ENCODE results near the gene COX6B2.

The COX6B2 gene

DNA sequence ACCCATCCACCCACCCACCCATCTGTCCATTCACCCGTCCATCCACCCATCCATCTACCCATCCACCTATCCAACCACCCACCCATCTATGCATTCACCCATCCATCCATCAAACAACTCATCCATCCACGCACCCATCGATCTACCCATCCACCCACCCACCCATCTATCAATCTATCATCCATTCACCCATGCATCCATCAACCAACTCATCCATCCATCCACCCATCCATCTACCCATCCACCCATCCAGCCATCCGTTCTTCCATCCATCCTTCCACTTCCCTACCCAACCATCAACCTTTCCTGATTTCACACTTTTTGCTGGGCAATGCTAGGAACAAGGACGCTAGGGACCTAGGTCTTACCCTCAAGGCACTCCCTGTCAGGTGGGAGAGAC lies 27.5 kb upstream of the COX6B2 start:
- H3K36me3 ChIP-seq (ENCODE audit: control insufficient read depth in 2 of 2, insufficient read depth in 2 of 2, low read length in 2 of 2): peaks cover 0 to 2% of the 10 kb centered on the region in 2 donors
- H3K9me3 ChIP-seq (ENCODE audit: control insufficient read depth in 2 of 2, low read length in 2 of 2): no peaks in the 10 kb centered on the region
- H3K9ac ChIP-seq (ENCODE audit: low read length in 2 of 2): no peak overlapping the region
- H3K27me3 ChIP-seq (ENCODE audit: control insufficient read depth in 1 of 2, insufficient read depth in 2 of 2, low read length in 2 of 2): peaks cover 4 to 5% of the 10 kb centered on the region in 2 donors
- no peak overlapping the region for H3K4me3 ChIP-seq (ENCODE audit: low read length in 2 of 2)
- H3K27ac ChIP-seq (ENCODE audit: low read length): no peak overlapping the region
- peaks cover 32% of the 10 kb centered on the region for H3K4me1 ChIP-seq (ENCODE audit: control insufficient read depth, insufficient read depth, low read length)

DNA sequence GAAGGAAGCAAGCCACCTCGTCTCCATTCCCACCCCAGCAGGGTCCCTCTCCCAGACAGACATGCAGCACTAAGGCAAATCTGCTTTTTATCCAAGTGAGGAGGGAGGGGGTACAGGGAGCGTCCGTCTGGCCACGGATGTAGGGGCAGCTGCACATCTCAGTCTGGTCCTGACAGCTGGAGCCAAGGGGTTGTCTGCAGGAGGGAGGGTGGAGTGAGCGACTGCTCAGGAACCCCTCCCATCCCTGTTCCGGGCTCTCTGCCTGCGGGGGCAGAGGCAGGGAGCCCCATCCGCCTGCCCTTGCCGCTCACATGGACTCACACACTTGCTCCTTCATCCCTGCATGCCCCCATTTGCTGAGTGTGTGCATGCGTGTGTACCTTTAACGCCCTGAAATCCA lies 24.7 kb upstream of the COX6B2 start:
- Histone ChIP-seq H3K27me3 (ENCODE audit: control insufficient read depth in 1 of 2, insufficient read depth in 2 of 2, low read length in 2 of 2) (peaks cover 17 to 29% of the 10 kb centered on the region in 2 donors), H3K4me3 (ENCODE audit: low read length in 2 of 2) (no peak overlapping the region), H3K27ac (ENCODE audit: low read length) (no peak overlapping the region), H3K4me1 (ENCODE audit: control insufficient read depth, insufficient read depth, low read length) (peaks cover 13% of the 10 kb centered on the region), H3K36me3 (ENCODE audit: control insufficient read depth in 2 of 2, insufficient read depth in 2 of 2, low read length in 2 of 2) (no peaks in the 10 kb centered on the region), H3K9ac (ENCODE audit: low read length in 2 of 2) (no peak overlapping the region), H3K9me3 (ENCODE audit: control insufficient read depth in 2 of 2, low read length in 2 of 2) (no peaks in the 10 kb centered on the region)

DNA sequence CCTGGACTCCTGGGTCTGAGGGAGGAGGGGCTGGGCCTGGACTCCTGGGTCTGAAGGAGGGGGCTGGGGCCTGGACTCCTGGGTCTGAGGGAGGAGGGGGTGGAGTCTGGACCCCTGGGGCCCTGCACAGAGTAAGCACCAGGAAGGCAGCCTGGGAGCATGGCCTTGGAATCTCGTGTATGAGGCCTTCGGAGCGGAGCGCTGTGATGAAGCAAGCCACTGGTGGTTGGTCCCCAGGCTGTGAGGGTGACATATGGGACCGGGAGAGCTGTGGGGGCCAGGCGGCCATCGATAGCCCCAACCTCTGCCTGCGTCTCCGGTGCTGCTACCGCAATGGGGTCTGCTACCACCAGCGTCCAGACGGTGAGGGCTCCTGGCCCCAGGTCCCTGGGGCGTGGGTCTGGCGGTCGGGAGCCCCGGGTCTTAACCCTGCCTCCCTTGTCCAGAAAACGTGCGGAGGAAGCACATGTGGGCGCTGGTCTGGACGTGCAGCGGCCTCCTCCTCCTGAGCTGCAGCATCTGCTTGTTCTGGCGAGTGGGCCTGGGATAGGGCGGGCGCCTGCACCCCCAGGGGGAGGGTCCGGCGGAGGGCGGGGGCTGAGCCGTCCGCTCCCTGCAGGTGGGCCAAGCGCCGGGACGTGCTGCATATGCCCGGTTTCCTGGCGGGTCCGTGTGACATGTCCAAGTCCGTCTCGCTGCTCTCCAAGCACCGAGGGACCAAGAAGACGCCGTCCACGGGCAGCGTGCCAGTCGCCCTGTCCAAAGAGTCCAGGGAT lies 23.0 kb upstream of the COX6B2 start:
- Histone ChIP-seq H3K4me3 (ENCODE audit: low read length in 2 of 2) (no peak overlapping the region), H3K9me3 (ENCODE audit: control insufficient read depth in 2 of 2, low read length in 2 of 2) (no peaks in the 10 kb centered on the region), H3K4me1 (ENCODE audit: control insufficient read depth, insufficient read depth, low read length) (no peaks in the 10 kb centered on the region), H3K9ac (ENCODE audit: low read length in 2 of 2) (no peak overlapping the region), H3K27ac (ENCODE audit: low read length) (no peak overlapping the region), H3K27me3 (ENCODE audit: control insufficient read depth in 1 of 2, insufficient read depth in 2 of 2, low read length in 2 of 2) (peaks cover 23 to 40% of the 10 kb centered on the region in 2 donors), H3K36me3 (ENCODE audit: control insufficient read depth in 2 of 2, insufficient read depth in 2 of 2, low read length in 2 of 2) (no peaks in the 10 kb centered on the region)

DNA sequence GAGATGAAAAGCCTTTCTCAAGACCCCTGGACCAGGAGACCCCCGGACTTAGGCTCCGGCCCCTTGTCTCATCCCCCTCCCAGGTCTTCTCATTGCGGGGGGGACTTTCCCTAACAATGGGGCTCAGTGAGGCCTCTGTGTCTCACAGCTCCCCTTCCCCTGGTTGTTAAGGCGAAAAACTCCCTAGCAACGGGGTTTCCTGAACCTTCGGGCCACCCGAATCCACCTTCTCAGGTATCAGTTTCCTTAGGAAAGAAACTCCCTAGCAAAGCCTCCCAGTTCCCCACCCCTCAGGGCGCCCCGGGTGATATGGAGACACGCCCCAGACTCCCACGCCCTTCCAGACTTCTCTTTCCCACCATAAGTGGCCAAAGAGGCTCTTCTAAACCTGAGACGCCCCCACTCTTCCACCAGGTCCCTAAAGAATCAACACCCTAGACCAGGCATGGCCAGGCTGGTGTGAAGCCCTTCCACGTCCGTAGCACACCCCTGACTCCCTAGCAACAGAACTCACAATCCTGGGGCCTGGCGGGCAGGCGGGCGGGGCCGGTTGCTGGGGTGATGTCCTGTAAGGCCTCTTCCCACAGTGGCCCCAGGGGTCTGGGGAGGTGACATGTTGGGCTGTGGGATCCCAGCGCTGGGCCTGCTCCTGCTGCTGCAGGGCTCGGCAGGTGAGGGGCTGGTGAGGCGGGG lies 21.9 kb upstream of the COX6B2 start, which contains the start of gene TMEM190:
Gene TMEM190, plus strand, starts transcription at position 586 of the 693 bp plus-strand sequence. Its CDS starts 28 bp downstream, at position 614.
- H3K27ac ChIP-seq (ENCODE audit: low read length): no peak within 1 kb of the TSS
- no peaks in the 10 kb centered on the region for H3K4me1 ChIP-seq (ENCODE audit: control insufficient read depth, insufficient read depth, low read length)
- H3K9ac ChIP-seq (ENCODE audit: low read length in 2 of 2): no peak within 1 kb of the TSS
- no peaks in the 10 kb centered on the region for H3K9me3 ChIP-seq (ENCODE audit: control insufficient read depth in 2 of 2, low read length in 2 of 2)
- no peak within 1 kb of the TSS for H3K4me3 ChIP-seq (ENCODE audit: low read length in 2 of 2)
- H3K36me3 ChIP-seq (ENCODE audit: control insufficient read depth in 2 of 2, insufficient read depth in 2 of 2, low read length in 2 of 2): no peaks in the 10 kb centered on the region
- peaks cover 32 to 49% of the 10 kb centered on the region in 2 donors for H3K27me3 ChIP-seq (ENCODE audit: control insufficient read depth in 1 of 2, insufficient read depth in 2 of 2, low read length in 2 of 2)

DNA sequence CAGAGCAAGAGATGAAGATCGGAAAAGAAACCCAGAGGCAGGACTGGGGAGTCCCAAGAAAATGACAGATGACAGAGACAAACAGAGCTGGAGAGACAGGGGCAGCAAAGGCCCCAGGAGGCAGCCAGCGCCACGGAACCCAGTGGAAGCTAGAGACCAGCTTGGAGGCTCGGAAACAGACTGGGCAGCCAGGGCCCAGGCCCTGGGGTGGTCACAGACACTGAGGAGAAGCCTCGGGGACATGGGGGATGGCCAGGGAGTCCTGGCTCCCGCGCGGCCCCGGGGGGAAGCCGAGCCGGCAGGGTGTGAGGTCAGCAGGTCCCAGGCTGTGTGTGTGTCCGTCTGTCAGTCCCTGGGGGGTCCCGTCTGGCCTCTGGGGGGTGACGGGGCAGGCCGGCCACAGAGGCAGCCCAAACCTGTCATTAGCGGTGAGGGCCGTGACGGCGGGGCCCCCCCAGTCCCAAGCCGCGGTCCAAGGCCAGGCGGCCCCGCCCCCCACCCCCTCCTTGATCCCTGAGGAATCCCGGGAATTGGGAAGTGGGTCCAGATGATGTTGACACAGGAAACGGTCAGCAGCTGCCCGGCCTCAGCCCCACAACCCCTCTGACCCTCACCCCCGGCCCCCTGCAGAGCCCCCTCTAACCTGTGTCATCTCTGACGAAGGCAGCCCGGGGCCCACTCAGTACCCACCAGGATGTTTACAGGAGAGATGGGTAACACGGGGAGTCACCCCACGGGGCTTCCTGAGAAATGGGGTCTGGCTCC lies 19.7 kb upstream of the COX6B2 start:
- no peak overlapping the region for H3K4me3 ChIP-seq (ENCODE audit: low read length in 2 of 2)
- H3K9ac ChIP-seq (ENCODE audit: low read length in 2 of 2): no peak overlapping the region
- H3K27ac ChIP-seq (ENCODE audit: low read length): no peak overlapping the region
- no peaks in the 10 kb centered on the region for H3K9me3 ChIP-seq (ENCODE audit: control insufficient read depth in 2 of 2, low read length in 2 of 2)
- no peaks in the 10 kb centered on the region for H3K36me3 ChIP-seq (ENCODE audit: control insufficient read depth in 2 of 2, insufficient read depth in 2 of 2, low read length in 2 of 2)
- peaks cover 43 to 64% of the 10 kb centered on the region in 2 donors for H3K27me3 ChIP-seq (ENCODE audit: control insufficient read depth in 1 of 2, insufficient read depth in 2 of 2, low read length in 2 of 2)
- H3K4me1 ChIP-seq (ENCODE audit: control insufficient read depth, insufficient read depth, low read length): peaks cover 5% of the 10 kb centered on the region

DNA sequence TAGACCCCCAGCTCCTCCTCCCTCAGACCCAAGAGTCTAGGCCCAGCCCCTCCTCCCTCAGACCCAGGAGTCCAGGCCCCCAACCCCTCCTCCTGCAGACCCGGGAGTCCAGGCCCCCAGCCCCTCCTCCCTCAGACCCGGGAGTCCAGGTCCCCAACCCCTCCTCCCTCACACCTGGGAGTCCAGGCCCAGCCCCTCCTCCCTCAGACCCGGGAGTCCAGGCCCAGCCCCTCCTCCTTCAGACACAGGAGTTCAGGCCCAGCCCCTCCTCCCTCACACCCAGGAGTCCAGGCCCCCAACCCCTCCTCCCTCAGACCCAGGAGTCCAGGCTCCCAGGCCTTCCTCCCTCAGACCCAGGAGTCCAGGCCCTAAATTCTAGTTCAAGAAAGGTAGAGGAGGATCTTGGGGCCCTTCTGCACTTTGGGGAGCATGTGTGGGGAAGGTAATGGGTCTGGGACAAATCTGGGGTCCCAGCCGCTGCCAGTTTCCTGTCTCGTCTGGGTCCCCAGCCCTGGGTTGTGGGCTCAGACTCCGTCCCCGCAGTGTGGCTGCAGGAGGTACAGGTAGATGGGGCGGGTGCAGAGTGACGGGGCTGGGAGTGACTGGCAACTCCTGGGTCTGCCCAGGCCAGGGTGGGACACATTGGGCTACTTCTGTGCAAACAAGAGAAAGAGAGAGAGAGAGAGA lies 18.9 kb upstream of the COX6B2 start:
- Histone ChIP-seq H3K4me1 (ENCODE audit: control insufficient read depth, insufficient read depth, low read length) (peaks cover 8% of the 10 kb centered on the region), H3K9me3 (ENCODE audit: control insufficient read depth in 2 of 2, low read length in 2 of 2) (no peaks in the 10 kb centered on the region), H3K4me3 (ENCODE audit: low read length in 2 of 2) (no peak overlapping the region), H3K27ac (ENCODE audit: low read length) (no peak overlapping the region), H3K27me3 (ENCODE audit: control insufficient read depth in 1 of 2, insufficient read depth in 2 of 2, low read length in 2 of 2) (peaks cover 49 to 71% of the 10 kb centered on the region in 2 donors), H3K9ac (ENCODE audit: low read length in 2 of 2) (no peak overlapping the region), H3K36me3 (ENCODE audit: control insufficient read depth in 2 of 2, insufficient read depth in 2 of 2, low read length in 2 of 2) (no peaks in the 10 kb centered on the region)

DNA sequence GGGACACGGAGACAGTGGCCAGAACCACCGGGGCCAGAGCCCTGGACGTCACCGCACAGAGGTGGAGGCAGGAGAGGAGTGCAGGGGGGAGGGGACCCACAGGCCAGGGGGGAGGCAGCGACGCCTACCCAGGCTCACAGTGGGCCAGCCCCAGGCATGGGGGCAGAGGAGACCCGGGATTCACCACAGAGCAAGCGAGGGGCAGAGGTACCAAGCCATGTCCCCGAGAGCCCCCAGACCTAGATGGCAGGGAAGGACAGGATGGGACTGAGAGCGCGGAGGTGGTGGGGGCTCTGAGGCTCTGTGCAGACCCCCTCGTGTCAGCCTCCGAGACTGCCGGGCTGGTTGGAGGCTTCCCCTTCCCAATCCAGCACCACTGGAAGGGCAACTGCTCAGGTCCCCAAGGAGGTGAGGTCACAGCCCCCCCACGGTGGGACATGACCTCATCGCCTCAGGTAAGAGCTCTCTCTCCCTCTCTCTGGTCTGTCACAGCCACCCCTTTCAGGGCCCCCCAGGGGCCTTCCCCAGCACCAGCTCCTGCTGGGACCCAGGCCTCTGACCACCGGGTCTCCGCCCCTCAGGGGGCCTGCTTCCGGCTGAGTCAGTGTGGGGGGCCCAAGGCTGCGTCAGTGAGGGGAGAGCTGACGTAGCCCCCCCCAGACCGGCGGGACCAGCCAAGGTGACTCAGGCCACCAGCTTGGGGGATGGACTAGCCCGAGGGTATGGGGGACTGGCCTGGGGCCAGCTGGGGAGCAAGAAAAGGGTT lies 18.0 kb upstream of the COX6B2 start:
- H3K27ac ChIP-seq (ENCODE audit: low read length): no peak overlapping the region
- peaks cover 8% of the 10 kb centered on the region for H3K4me1 ChIP-seq (ENCODE audit: control insufficient read depth, insufficient read depth, low read length)
- H3K9ac ChIP-seq (ENCODE audit: low read length in 2 of 2): no peak overlapping the region
- H3K36me3 ChIP-seq (ENCODE audit: control insufficient read depth in 2 of 2, insufficient read depth in 2 of 2, low read length in 2 of 2): no peaks in the 10 kb centered on the region
- peaks cover 56 to 73% of the 10 kb centered on the region in 2 donors for H3K27me3 ChIP-seq (ENCODE audit: control insufficient read depth in 1 of 2, insufficient read depth in 2 of 2, low read length in 2 of 2)
- no peak overlapping the region for H3K4me3 ChIP-seq (ENCODE audit: low read length in 2 of 2)
- H3K9me3 ChIP-seq (ENCODE audit: control insufficient read depth in 2 of 2, low read length in 2 of 2): no peaks in the 10 kb centered on the region

DNA sequence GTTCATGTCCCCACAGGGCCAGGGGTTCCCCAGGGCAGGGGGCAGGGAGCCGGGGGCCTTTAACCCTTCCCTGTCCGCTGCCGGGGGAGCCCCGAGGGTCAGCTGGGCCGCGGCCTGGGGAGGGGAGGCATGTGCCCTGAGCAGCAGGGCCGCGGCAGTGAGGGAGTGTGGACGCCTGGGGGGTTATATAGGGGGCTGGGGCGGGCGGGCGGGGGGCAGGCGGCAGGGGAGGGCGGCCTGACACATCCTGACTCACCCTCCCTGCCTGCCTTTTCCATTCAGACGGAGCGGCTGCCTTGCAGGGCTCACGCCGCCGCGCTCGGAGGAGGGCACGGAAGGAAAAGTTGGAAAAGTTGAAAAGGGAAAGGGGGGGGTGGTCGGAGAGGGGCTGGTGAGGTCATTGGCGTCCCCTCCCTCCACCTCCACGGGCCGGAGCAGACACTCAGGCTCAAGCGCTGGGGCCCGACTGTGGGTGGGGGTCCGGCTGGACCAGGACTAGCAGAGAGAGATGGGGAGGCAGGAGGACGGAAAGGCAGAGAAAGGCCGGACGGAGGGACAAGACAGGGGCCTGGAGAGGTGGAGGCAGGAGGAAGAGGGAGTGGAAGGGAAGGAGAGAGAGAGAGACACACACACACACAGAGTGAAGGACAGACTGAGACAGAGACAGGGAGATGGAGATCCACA lies 15.9 kb upstream of the COX6B2 start, which contains the start of gene IL11:
Gene IL11, minus strand, starts transcription at position 159 of the 684 bp plus-strand sequence. Its CDS starts 153 bp downstream, at position 6.
- H3K36me3 ChIP-seq (ENCODE audit: control insufficient read depth in 2 of 2, insufficient read depth in 2 of 2, low read length in 2 of 2): no peaks in the 10 kb centered on the region
- peaks cover 42 to 60% of the 10 kb centered on the region in 2 donors for H3K27me3 ChIP-seq (ENCODE audit: control insufficient read depth in 1 of 2, insufficient read depth in 2 of 2, low read length in 2 of 2)
- no peak within 1 kb of the TSS for H3K9ac ChIP-seq (ENCODE audit: low read length in 2 of 2)
- H3K9me3 ChIP-seq (ENCODE audit: control insufficient read depth in 2 of 2, low read length in 2 of 2): no peaks in the 10 kb centered on the region
- H3K4me1 ChIP-seq (ENCODE audit: control insufficient read depth, insufficient read depth, low read length): peaks cover 8% of the 10 kb centered on the region
- no peak within 1 kb of the TSS for H3K27ac ChIP-seq (ENCODE audit: low read length)
- H3K4me3 ChIP-seq (ENCODE audit: low read length in 2 of 2): peak within 1 kb of the TSS in 1 of 2 donors; percentile 44

DNA sequence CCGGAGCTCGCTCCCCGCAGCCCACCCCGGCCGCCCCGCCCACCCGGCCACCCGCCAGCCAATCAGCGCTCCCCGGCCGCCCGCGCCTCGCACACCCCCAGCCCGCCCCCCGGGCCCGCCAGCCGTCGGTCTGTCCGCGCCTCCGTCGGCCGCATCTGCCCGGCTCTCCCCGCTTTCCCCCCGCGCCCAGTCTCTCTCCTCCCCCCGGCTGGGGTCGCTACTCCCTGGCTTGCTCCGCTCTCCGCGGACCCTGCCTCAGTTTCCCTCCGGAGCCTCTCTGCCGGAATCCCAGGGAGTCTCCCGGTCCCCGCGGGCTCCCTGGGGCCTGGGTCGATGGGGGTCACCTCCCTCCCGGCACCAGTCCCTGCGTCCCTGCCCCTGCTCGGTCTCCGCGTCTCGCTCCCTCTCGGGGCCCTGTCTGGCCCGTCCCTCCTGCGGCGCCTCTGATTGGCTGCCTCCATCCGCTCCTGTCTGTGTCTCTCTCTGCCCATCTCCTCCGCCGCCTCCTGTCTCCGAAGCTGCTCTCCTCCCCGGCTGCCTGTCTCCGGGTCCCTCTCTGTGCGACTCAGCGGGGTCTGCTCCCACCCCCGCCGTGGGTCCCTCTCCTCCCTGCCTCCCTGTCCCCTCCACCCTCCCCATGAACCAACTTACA lies 15.3 kb upstream of the COX6B2 start:
- H3K27me3 ChIP-seq (ENCODE audit: control insufficient read depth in 1 of 2, insufficient read depth in 2 of 2, low read length in 2 of 2): peaks cover 40 to 55% of the 10 kb centered on the region in 2 donors

More for the DNA sequence above, 15.3 kb upstream of the COX6B2 start:
- Histone ChIP-seq H3K27ac (ENCODE audit: low read length) (no peak overlapping the region), H3K9ac (ENCODE audit: low read length in 2 of 2) (no peak overlapping the region), H3K9me3 (ENCODE audit: control insufficient read depth in 2 of 2, low read length in 2 of 2) (no peaks in the 10 kb centered on the region), H3K4me3 (ENCODE audit: low read length in 2 of 2) (peak overlapping the region in 1 of 2 donors; percentile 44), H3K36me3 (ENCODE audit: control insufficient read depth in 2 of 2, insufficient read depth in 2 of 2, low read length in 2 of 2) (no peaks in the 10 kb centered on the region), H3K4me1 (ENCODE audit: control insufficient read depth, insufficient read depth, low read length) (peaks cover 8% of the 10 kb centered on the region)
